MM.1S (cell line): ENCODE data around the gene MSX2.
A peak's percentile ranks its signal among the peaks of the same experiment; 100 is the strongest.

Source experiments
- DNase-seq: peaks from one replicate; pipeline ENCODE4 v3.0.0-alpha.2; 2015
- H2AFZ ChIP-seq: fragments of 300-600 bp; sonication (generic); 2 replicates; pipeline ENCODE4 v1.6.0; 2016; ENCODE audit warnings: antibody characterized with exemption, low read length
- H3F3A ChIP-seq: fragments of 300-600 bp; sonication (generic); 2 replicates; pipeline ENCODE4 v1.6.1; 2016; ENCODE audit warnings: mild to moderate bottlenecking, antibody characterized with exemption, low read length, moderate library complexity, mixed read lengths; ENCODE audit not compliant: insufficient read depth
- H3K27ac ChIP-seq: fragments of 300-600 bp; sonication (generic); 2 replicates; pipeline ENCODE4 v1.5.1; 2016; ENCODE audit warnings: mild to moderate bottlenecking, low read length
- H3K27me3 ChIP-seq: fragments of 300-600 bp; sonication (generic); replicated peaks from 2 replicates; pipeline ENCODE4 v1.6.0; 2016; ENCODE audit warnings: low read length; ENCODE audit not compliant: insufficient read depth
- H3K36me3 ChIP-seq: fragments of 300-600 bp; sonication (generic); replicated peaks from 2 replicates; pipeline ENCODE4 v1.6.1; 2016; ENCODE audit warnings: mild to moderate bottlenecking, low read length, mixed read lengths; ENCODE audit not compliant: insufficient read depth
- H3K4me1 ChIP-seq: fragments of 300-600 bp; sonication (generic); 2 replicates; pipeline ENCODE4 v1.6.1; 2016; ENCODE audit warnings: low read length, mixed read lengths
- H3K4me2 ChIP-seq: fragments of 300-600 bp; sonication (generic); 2 replicates; pipeline ENCODE4 v1.6.0; 2016; ENCODE audit warnings: low read depth, low read length
- H3K4me3 ChIP-seq: fragments of 300-600 bp; sonication (generic); 2 replicates; pipeline ENCODE4 v1.5.1; 2016; ENCODE audit warnings: low read length, mixed read lengths
- H3K79me2 ChIP-seq: fragments of 300-600 bp; sonication (generic); 2 replicates; pipeline ENCODE4 v1.6.1; 2016; ENCODE audit warnings: mixed run types, low read length, mixed read lengths
- H3K9ac ChIP-seq: fragments of 300-600 bp; sonication (generic); 2 replicates; pipeline ENCODE4 v1.6.1; 2016; ENCODE audit warnings: low read length, mixed read lengths
- H3K9me2 ChIP-seq: fragments of 300-600 bp; sonication (generic); replicated peaks from 2 replicates; pipeline ENCODE4 v1.6.1; 2016; ENCODE audit warnings: mild to moderate bottlenecking, low read length, mixed read lengths; ENCODE audit not compliant: insufficient read depth
- H3K9me3 ChIP-seq: fragments of 300-600 bp; sonication (generic); replicated peaks from 2 replicates; pipeline ENCODE4 v1.6.1; 2016; ENCODE audit warnings: mild to moderate bottlenecking, low read length, mixed read lengths; ENCODE audit not compliant: insufficient read depth
- H4K20me1 ChIP-seq: fragments of 300-600 bp; sonication (generic); 2 replicates; pipeline ENCODE4 v1.6.1; 2016; ENCODE audit warnings: mild to moderate bottlenecking, low read length, moderate library complexity, mixed read lengths; ENCODE audit not compliant: insufficient read depth
- EZH2 ChIP-seq: fragments of 300-600 bp; sonication (generic); optimal IDR thresholded peaks from 2 replicates; pipeline ENCODE3; 2017; ENCODE audit warnings: low read depth, mild to moderate bottlenecking, antibody characterized with exemption, low read length, mixed read lengths
- EZH2phosphoT487 ChIP-seq: fragments of 300-600 bp; sonication (generic); IDR thresholded peaks from 2 replicates; pipeline ENCODE4 v1.6.1; 2018; ENCODE audit warnings: antibody characterized with exemption, low read length
- TF ChIP-seq, protein P1 (sequence below): fragments of 300-600 bp; sonication (generic); IDR thresholded peaks from 2 replicates; pipeline ENCODE4 v1.5.1; 2016; ENCODE audit warnings: antibody characterized with exemption, low read length, mixed read lengths

MSX2 gene

DNA sequence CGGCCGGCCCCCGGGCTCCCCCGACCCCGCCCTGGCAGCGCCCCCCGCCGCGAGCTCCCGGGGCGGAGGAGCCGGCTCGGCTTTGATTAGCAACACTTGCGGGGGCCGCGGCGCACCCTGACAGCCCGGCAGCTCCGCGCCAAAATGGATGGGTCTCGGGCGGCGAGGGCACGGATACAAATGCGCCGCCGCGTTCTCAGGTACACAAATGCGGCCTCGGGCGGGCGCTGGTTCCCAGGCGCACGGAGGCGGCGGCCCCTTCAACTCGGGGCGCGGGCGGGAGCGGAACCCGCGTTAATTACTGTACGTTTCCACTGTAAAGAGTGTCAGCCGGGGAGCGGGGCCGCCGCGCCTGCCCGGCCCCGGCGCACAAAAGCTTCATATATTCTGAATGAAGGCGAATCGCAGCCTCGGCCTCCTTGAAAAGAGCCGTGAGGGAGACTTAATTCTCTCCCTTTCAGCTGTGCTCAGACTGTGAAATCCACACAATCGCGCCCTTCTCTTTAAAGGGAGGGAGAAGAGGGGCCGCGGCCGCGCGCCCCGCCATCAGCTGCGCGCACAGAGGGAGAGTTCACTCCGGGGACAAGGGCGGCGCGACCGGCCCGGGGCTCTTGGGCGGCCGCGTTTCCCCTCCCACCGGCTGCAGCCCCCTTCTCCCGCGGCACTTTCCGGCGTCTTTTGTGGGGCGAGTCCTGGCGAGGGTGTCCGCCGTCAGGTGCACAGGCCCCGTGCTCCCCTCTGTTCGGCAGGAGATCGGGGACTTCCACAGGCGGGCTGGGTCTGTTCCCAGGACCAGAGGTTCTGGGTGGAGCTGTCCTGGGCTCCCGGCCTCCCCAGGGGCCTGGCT lies 27.0 kb downstream of the MSX2 start:
- Histone ChIP-seq H3K4me3 (no peak overlapping the region; the same call in 1 of the 2 replicates), H3F3A (no peaks in the 10 kb centered on the region), H3K36me3 (no peaks in the 10 kb centered on the region), H3K9me2 (no peaks in the 10 kb centered on the region), H3K4me1 (no peaks in the 10 kb centered on the region), H3K27ac (no peak overlapping the region), H3K27me3 (peaks cover 7% of the 10 kb centered on the region), H3K9ac (no peak overlapping the region), H3K9me3 (no peaks in the 10 kb centered on the region), H2AFZ (0 out of 2 replicates have a peak overlapping the region, but pooled peaks have one; percentile 31), H3K4me2 (peak overlapping the region; percentile 5; the same call in 1 of the 2 replicates), H3K79me2 (no peaks in the 10 kb centered on the region), H4K20me1 (no peaks in the 10 kb centered on the region)
- TF ChIP-seq, protein P1, sequence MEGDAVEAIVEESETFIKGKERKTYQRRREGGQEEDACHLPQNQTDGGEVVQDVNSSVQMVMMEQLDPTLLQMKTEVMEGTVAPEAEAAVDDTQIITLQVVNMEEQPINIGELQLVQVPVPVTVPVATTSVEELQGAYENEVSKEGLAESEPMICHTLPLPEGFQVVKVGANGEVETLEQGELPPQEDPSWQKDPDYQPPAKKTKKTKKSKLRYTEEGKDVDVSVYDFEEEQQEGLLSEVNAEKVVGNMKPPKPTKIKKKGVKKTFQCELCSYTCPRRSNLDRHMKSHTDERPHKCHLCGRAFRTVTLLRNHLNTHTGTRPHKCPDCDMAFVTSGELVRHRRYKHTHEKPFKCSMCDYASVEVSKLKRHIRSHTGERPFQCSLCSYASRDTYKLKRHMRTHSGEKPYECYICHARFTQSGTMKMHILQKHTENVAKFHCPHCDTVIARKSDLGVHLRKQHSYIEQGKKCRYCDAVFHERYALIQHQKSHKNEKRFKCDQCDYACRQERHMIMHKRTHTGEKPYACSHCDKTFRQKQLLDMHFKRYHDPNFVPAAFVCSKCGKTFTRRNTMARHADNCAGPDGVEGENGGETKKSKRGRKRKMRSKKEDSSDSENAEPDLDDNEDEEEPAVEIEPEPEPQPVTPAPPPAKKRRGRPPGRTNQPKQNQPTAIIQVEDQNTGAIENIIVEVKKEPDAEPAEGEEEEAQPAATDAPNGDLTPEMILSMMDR: no peak
- TF ChIP-seq EZH2 (no peak), EZH2phosphoT487 (no peak)
- DNase-seq: no peak

DNA sequence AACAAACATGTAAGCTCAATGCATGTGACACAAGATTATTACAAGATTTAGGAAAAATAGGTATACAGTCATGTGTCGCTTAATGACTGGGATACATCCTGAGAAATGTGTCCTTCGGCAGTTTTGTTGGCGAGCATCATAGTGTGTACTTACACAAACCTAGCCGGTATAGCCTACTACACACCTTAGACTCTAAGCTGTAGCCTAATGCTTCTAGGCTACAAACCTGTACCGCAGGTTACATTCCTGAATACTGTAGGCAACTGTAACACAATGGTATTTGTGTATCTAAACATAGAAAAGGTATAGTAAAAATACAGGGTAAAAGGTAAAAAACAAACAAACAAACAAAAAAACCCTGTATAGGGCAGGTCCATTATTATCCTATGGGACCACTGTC lies 27.7 kb downstream of the MSX2 start:
- no peaks in the 10 kb centered on the region for H3K79me2 ChIP-seq
- H3K9me3 ChIP-seq: no peaks in the 10 kb centered on the region
- H3K9me2 ChIP-seq: no peaks in the 10 kb centered on the region
- no peaks in the 10 kb centered on the region for H4K20me1 ChIP-seq
- no peaks in the 10 kb centered on the region for H3K36me3 ChIP-seq
- peaks cover 7% of the 10 kb centered on the region for H3K27me3 ChIP-seq
- H2AFZ ChIP-seq: no peak overlapping the region
- H3K4me1 ChIP-seq: no peaks in the 10 kb centered on the region
- H3K27ac ChIP-seq: no peak overlapping the region
- H3F3A ChIP-seq: no peaks in the 10 kb centered on the region
- no peak for DNase-seq
- TF ChIP-seq, protein P1: no peak
- TF ChIP-seq EZH2phosphoT487 (no peak), EZH2 (no peak)
- no peak overlapping the region for H3K9ac ChIP-seq
- no peak overlapping the region for H3K4me3 ChIP-seq
- no peak overlapping the region for H3K4me2 ChIP-seq

GRCh38 chr5:174755106-174755505 lies 30.7 kb downstream of the MSX2 start:
- no peak for DNase-seq
- peaks cover 7% of the 10 kb centered on the region for H3K27me3 ChIP-seq
- no peaks in the 10 kb centered on the region for H3K79me2 ChIP-seq
- TF ChIP-seq EZH2phosphoT487: no peak
- no peak for TF ChIP-seq EZH2
- TF ChIP-seq, protein P1: no peak
- H4K20me1 ChIP-seq: no peaks in the 10 kb centered on the region
- no peak overlapping the region for H3K4me2 ChIP-seq
- no peaks in the 10 kb centered on the region for H3K9me3 ChIP-seq
- no peak overlapping the region for H3K27ac ChIP-seq
- no peaks in the 10 kb centered on the region for H3F3A ChIP-seq
- no peak overlapping the region for H3K9ac ChIP-seq
- H3K4me3 ChIP-seq: no peak overlapping the region
- H3K9me2 ChIP-seq: no peaks in the 10 kb centered on the region
- H3K4me1 ChIP-seq: no peaks in the 10 kb centered on the region
- H2AFZ ChIP-seq: no peak overlapping the region
- H3K36me3 ChIP-seq: no peaks in the 10 kb centered on the region
